H9 (cell line): ENCODE measurements around the gene SRPX2. TPM values are rescaled to one million over a fixed set of nuclear protein-coding genes. Genes with fewer than 3 reads are reported as not detected.

Source experiments
- DNase-seq: peaks from one replicate; pipeline ENCODE4 v3.0.0-alpha.2; 2017
- H2AFZ ChIP-seq: one replicate; pipeline ENCODE4 v1.6.1; 2013; ENCODE audit warnings: mild to moderate bottlenecking, low read length, control low read depth, moderate library complexity
- H2AK5ac ChIP-seq: 2 replicates; pipeline ENCODE4 v1.6.1; 2013; ENCODE audit warnings: low read length, control low read depth, mixed read lengths; ENCODE audit not compliant: insufficient read length
- H2BK120ac ChIP-seq: one replicate; pipeline ENCODE4 v1.6.1; 2013; ENCODE audit warnings: low read depth, mild to moderate bottlenecking, low read length, control low read depth, inconsistent platforms; ENCODE audit not compliant: poor library complexity, severe bottlenecking
- H2BK12ac ChIP-seq: 2 replicates; pipeline ENCODE4 v1.6.1; 2013; ENCODE audit warnings: low read length, control low read depth, mixed read lengths, low read depth; ENCODE audit not compliant: insufficient read length
- H2BK15ac ChIP-seq: 2 replicates; pipeline ENCODE4 v1.6.1; 2013; ENCODE audit warnings: low read depth, low read length, control low read depth
- H2BK20ac ChIP-seq: one replicate; pipeline ENCODE4 v1.6.1; 2013; ENCODE audit warnings: low read depth, mild to moderate bottlenecking, low read length, control low read depth, inconsistent platforms; ENCODE audit not compliant: poor library complexity, severe bottlenecking
- H2BK5ac ChIP-seq: 2 replicates; pipeline ENCODE4 v1.6.1; 2013; ENCODE audit warnings: low read length, control low read depth, mixed read lengths; ENCODE audit not compliant: insufficient read length
- H3K14ac ChIP-seq: 2 replicates; pipeline ENCODE4 v1.6.1; 2013; ENCODE audit warnings: low read length, control low read depth; ENCODE audit not compliant: insufficient read depth
- H3K18ac ChIP-seq: 2 replicates; pipeline ENCODE4 v1.6.1; 2013; ENCODE audit warnings: low read depth, mild to moderate bottlenecking, mixed read lengths, low read length, control low read depth; ENCODE audit not compliant: insufficient read length
- H3K23ac ChIP-seq: 2 replicates; pipeline ENCODE4 v1.6.1; 2013; ENCODE audit warnings: low read length, control low read depth, mixed read lengths, low read depth; ENCODE audit not compliant: insufficient read length
- H3K23me2 ChIP-seq: 2 replicates; pipeline ENCODE4 v1.6.1; 2013; ENCODE audit warnings: low read depth, mild to moderate bottlenecking, mixed read lengths, low read length, control low read depth; ENCODE audit not compliant: insufficient read length, poor library complexity, severe bottlenecking
- H3K27ac ChIP-seq: 2 replicates; pipeline ENCODE4 v1.5.1; 2013; ENCODE audit warnings: low read length, control low read depth, mixed read lengths, low read depth; ENCODE audit not compliant: insufficient read length
- H3K27me3 ChIP-seq: 2 replicates; pipeline ENCODE4 v1.6.1; 2013; ENCODE audit warnings: low read length, control low read depth, inconsistent platforms; ENCODE audit not compliant: insufficient read depth
- H3K4ac ChIP-seq: 2 replicates; pipeline ENCODE4 v1.6.1; 2013; ENCODE audit warnings: low read depth, mild to moderate bottlenecking, control low read depth, inconsistent platforms, low read length, moderate library complexity
- H3K4me1 ChIP-seq: 2 replicates; pipeline ENCODE4 v1.6.1; 2013; ENCODE audit warnings: low read length, control low read depth, inconsistent platforms; ENCODE audit not compliant: insufficient read depth
- H3K4me2 ChIP-seq: 2 replicates; pipeline ENCODE4 v1.6.1; 2013; ENCODE audit warnings: low read length, control low read depth, mixed read lengths; ENCODE audit not compliant: insufficient read length, insufficient read depth
- H3K56ac ChIP-seq: 2 replicates; pipeline ENCODE4 v1.6.1; 2013; ENCODE audit warnings: low read depth, mild to moderate bottlenecking, mixed read lengths, low read length, control low read depth; ENCODE audit not compliant: insufficient read length
- H3K79me1 ChIP-seq: 2 replicates; pipeline ENCODE4 v1.6.1; 2013; ENCODE audit warnings: low read depth, mild to moderate bottlenecking, moderate library complexity, low read length, control low read depth, inconsistent platforms; ENCODE audit not compliant: insufficient read depth, poor library complexity, severe bottlenecking
- H3K79me2 ChIP-seq: 2 replicates; pipeline ENCODE4 v1.6.1; 2013; ENCODE audit warnings: low read length, control low read depth, inconsistent platforms; ENCODE audit not compliant: insufficient read depth
- H3K9ac ChIP-seq: 2 replicates; pipeline ENCODE4 v1.6.1; 2013; ENCODE audit warnings: low read length, control low read depth, mixed read lengths; ENCODE audit not compliant: insufficient read length; ENCODE audit errors: extremely low read depth
- H3K9me3 ChIP-seq: one replicate; pipeline ENCODE4 v1.6.1; 2013; ENCODE audit warnings: low read depth, low read length, inconsistent platforms; ENCODE audit not compliant: control insufficient read depth
- H3T11ph ChIP-seq: one replicate; pipeline ENCODE4 v1.6.1; 2013; ENCODE audit warnings: mild to moderate bottlenecking, low read length, control low read depth, inconsistent platforms
- H4K20me1 ChIP-seq: one replicate; pipeline ENCODE4 v1.6.1; 2013; ENCODE audit not compliant: control insufficient read depth, insufficient read length, insufficient read depth
- H4K5ac ChIP-seq: 2 replicates; pipeline ENCODE4 v1.6.1; 2013; ENCODE audit warnings: low read depth, mild to moderate bottlenecking, mixed read lengths, low read length, control low read depth; ENCODE audit not compliant: insufficient read length
- H4K8ac ChIP-seq: replicated peaks from 2 replicates; pipeline ENCODE4 v1.6.1; 2013; ENCODE audit warnings: low read length, control low read depth, mixed read lengths, low read depth; ENCODE audit not compliant: insufficient read length
- H4K91ac ChIP-seq: 2 replicates; pipeline ENCODE4 v1.6.1; 2013; ENCODE audit warnings: low read depth, mild to moderate bottlenecking, moderate library complexity, mixed read lengths, low read length, control low read depth; ENCODE audit not compliant: insufficient read length
- H3K27ac Mint-ChIP-seq, 3 experiments: 2 replicates in 2 of 3; 3 replicates in 1 of 3; pipeline ENCODE4 v1.8.0; 2020 to 2021; ENCODE audit warnings: mixed read lengths in 3 of 3, mild to moderate bottlenecking in 1 of 3, moderate library complexity in 1 of 3
- H3K27me3 Mint-ChIP-seq: 2 replicates; pipeline ENCODE4 v1.8.0; 2021; ENCODE audit warnings: low read depth, mild to moderate bottlenecking, moderate library complexity, mixed read lengths
- H3K36me3 Mint-ChIP-seq, 3 experiments: 2 replicates in 2 of 3; 3 replicates in 1 of 3; pipeline ENCODE4 v1.8.0; 2020 to 2021; ENCODE audit warnings: low read depth in 3 of 3, mixed read lengths in 3 of 3; ENCODE audit not compliant: insufficient read depth in 1 of 3
- H3K4me1 Mint-ChIP-seq, 2 experiments: 2 replicates each; pipeline ENCODE4 v1.8.0; 2020; ENCODE audit warnings: mixed read lengths in 2 of 2
- H3K4me3 Mint-ChIP-seq, 2 experiments: 2 replicates in 1 of 2; 3 replicates in 1 of 2; pipeline ENCODE4 v1.8.0; 2020 to 2021; ENCODE audit warnings: mild to moderate bottlenecking in 2 of 2, mixed read lengths in 2 of 2, moderate library complexity in 1 of 2
- H3K9me3 Mint-ChIP-seq, 2 experiments: 2 replicates in 1 of 2; 3 replicates in 1 of 2; pipeline ENCODE4 v1.8.0; 2020; ENCODE audit warnings: mild to moderate bottlenecking in 2 of 2, mixed read lengths in 2 of 2, moderate library complexity in 1 of 2
- WGBS: extraction: QIAGEN DNeasy Blood & Tissue Kit; methylation state at CpG from one replicate; pipeline ENCODE4 v1.1.7; 2013; ENCODE audit warnings: missing lambda C conversion rate, low lambda C conversion rate, mixed read lengths; ENCODE audit not compliant: insufficient read length; ENCODE audit errors: extremely low coverage; 5-methylcytosine and 5-hydroxymethylcytosine counted together
- total RNA-seq: library from RNA; stranded (reverse); gene quantifications from 2 replicates; pipeline ENCODE4 v1.2.1, GENCODE V29; 2021
- TF ChIP-seq, protein P1 (sequence below): fragments of 200-600 bp; sonication (generic); conservative IDR thresholded peaks from 3 replicates; pipeline ENCODE4 v1.8.0; 2021; ENCODE audit warnings: antibody characterized with exemption, mild to moderate bottlenecking

SRPX2 gene
- total RNA-seq, 1 experiment from 2014 or later, result not detected

DNA sequence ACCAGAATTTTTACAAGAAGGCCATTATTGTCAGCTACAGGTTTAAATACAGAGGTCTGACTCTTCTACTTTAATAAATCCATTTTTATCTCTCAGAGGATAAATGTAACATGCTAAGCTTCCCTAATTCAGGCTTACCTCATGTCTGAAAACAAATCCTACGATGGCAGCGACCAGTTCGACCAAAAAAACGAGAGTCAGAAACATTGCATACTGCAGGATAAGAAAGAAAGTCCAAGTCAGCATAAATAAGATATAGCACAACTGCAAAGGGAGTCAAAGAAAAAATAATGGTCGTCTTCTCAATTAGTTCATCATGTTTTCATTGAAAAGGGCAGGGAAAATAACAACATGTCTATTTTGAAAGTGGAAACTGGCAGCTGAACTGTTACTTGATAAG, 9.0 kb upstream of the SRPX2 start:
- no peak overlapping the region for H3K9ac ChIP-seq
- H3K4ac ChIP-seq, result no peak overlapping the region
- H3K56ac ChIP-seq, result no peak overlapping the region
- H3K4me1 ChIP-seq, result no peaks in the 10 kb centered on the region; the same call in 1 of the 2 replicates
- WGBS, result no CpG with 5 or more reads among the region's 5 CpGs
- no peak overlapping the region for H2BK120ac ChIP-seq
- no peak overlapping the region for H3K18ac ChIP-seq
- Mint-ChIP-seq H3K9me3 (peaks cover 4 to 55% of the 10 kb centered on the region in 2 experiments; a peak in 4 of 5 replicates), H3K27me3 (no peaks in the 10 kb centered on the region; the same call in 1 of the 2 replicates), H3K36me3 (peaks cover 10 to 42% (median 31%) of the 10 kb centered on the region in 3 experiments), H3K4me1 (peaks cover 8 to 12% of the 10 kb centered on the region in 2 experiments), H3K4me3 (peak overlapping the region; percentile 84 to 96; a peak in 4 of 5 replicates), H3K27ac (no peak overlapping the region)
- no peak overlapping the region for H4K91ac ChIP-seq
- H2BK12ac ChIP-seq, result no peak overlapping the region
- no peaks in the 10 kb centered on the region for H4K20me1 ChIP-seq
- H2AK5ac ChIP-seq, result no peak overlapping the region
- no peak overlapping the region for H4K8ac ChIP-seq
- no peak overlapping the region for H3K23ac ChIP-seq
- no peak overlapping the region for H3K4me2 ChIP-seq
- H3K79me1 ChIP-seq, result no peaks in the 10 kb centered on the region
- H3K14ac ChIP-seq, result no peak overlapping the region
- no peak for DNase-seq
- no peaks in the 10 kb centered on the region for H3K27me3 ChIP-seq
- TF ChIP-seq, protein P1, sequence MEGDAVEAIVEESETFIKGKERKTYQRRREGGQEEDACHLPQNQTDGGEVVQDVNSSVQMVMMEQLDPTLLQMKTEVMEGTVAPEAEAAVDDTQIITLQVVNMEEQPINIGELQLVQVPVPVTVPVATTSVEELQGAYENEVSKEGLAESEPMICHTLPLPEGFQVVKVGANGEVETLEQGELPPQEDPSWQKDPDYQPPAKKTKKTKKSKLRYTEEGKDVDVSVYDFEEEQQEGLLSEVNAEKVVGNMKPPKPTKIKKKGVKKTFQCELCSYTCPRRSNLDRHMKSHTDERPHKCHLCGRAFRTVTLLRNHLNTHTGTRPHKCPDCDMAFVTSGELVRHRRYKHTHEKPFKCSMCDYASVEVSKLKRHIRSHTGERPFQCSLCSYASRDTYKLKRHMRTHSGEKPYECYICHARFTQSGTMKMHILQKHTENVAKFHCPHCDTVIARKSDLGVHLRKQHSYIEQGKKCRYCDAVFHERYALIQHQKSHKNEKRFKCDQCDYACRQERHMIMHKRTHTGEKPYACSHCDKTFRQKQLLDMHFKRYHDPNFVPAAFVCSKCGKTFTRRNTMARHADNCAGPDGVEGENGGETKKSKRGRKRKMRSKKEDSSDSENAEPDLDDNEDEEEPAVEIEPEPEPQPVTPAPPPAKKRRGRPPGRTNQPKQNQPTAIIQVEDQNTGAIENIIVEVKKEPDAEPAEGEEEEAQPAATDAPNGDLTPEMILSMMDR, result no peak
- no peaks in the 10 kb centered on the region for H3K23me2 ChIP-seq
- H2BK20ac ChIP-seq, result no peak overlapping the region
- no peak overlapping the region for H2AFZ ChIP-seq
- no peak overlapping the region for H4K5ac ChIP-seq
- H3K9me3 ChIP-seq, result no peaks in the 10 kb centered on the region
- H3K79me2 ChIP-seq, result no peaks in the 10 kb centered on the region
- H3T11ph ChIP-seq, result no peak overlapping the region
- H2BK5ac ChIP-seq, result no peak overlapping the region
- H2BK15ac ChIP-seq, result no peak overlapping the region
- H3K27ac ChIP-seq, result no peak overlapping the region
